Measurements from ENCODE around the gene EIF1. TPM values are rescaled to one million over a fixed set of nuclear protein-coding genes. Genes with fewer than 3 reads are reported as not detected.

Gene EIF1
- total RNA-seq, 1 donor from 2014 or later: 1,166 TPM

Other genes starting within 250 kb of the EIF1 start
- not detected for gene KRT38, start 247.9 kb upstream of the EIF1 start, total RNA-seq
- not detected for gene KRT32, start 221.5 kb upstream of the EIF1 start, total RNA-seq
- not detected for gene KRT35, start 207.7 kb upstream of the EIF1 start, total RNA-seq
- not detected for gene KRT36, start 199.0 kb upstream of the EIF1 start, total RNA-seq
- not detected for gene KRT13, start 183.3 kb upstream of the EIF1 start, total RNA-seq
- not detected for gene KRT15, start 170.0 kb upstream of the EIF1 start, total RNA-seq
- 1.4 TPM for gene KRT19, start 160.6 kb upstream of the EIF1 start, total RNA-seq
- not detected for gene KRT9, start 116.8 kb upstream of the EIF1 start, total RNA-seq
- not detected for gene KRT14, start 102.0 kb upstream of the EIF1 start, total RNA-seq
- gene KRT16, start 76.1 kb upstream of the EIF1 start, total RNA-seq: not detected
- gene KRT17, start 64.3 kb upstream of the EIF1 start, total RNA-seq: not detected
- gene GAST, start 23.4 kb downstream of the EIF1 start, total RNA-seq: not detected
- gene HAP1, start 45.8 kb downstream of the EIF1 start, total RNA-seq: 0.14 TPM
- 192 TPM for gene JUP, start 97.8 kb downstream of the EIF1 start, total RNA-seq
- gene P3H4, start 123.1 kb downstream of the EIF1 start, total RNA-seq: 7.8 TPM
- 11.7 TPM for gene FKBP10, start 124.1 kb downstream of the EIF1 start, total RNA-seq
- gene NT5C3B, start 147.3 kb downstream of the EIF1 start, total RNA-seq: 18.1 TPM
- not detected for gene KLHL10, start 148.9 kb downstream of the EIF1 start, total RNA-seq
- gene KLHL11, start 176.5 kb downstream of the EIF1 start, total RNA-seq: 3.7 TPM
- 32.3 TPM for gene ACLY, start 230.1 kb downstream of the EIF1 start, total RNA-seq
- gene ODAD4, start 241.7 kb downstream of the EIF1 start, total RNA-seq: 0.76 TPM